Upper lobe of left lung (tissue), 4 donors: ENCODE measurements around the gene MTMR11.

Source experiments
- POLR2A ChIP-seq, 4 donors: fragments of 450-650 bp; IDR thresholded peaks; one replicate each; pipeline ENCODE4 v1.5.1; 2016 to 2017; ENCODE audit warnings: antibody characterized with exemption in 4 of 4, mild to moderate bottlenecking in 2 of 4
- POLR2AphosphoS5 ChIP-seq, 2 donors: sonication (generic); formaldehyde crosslinking; IDR thresholded peaks; one replicate each; pipeline ENCODE4 v1.5.1; 2017; ENCODE audit warnings: antibody characterized with exemption in 2 of 2
- TF ChIP-seq, protein P1 (sequence below), 6 experiments: fragments of 450-650 bp in 4 of 6; fragments of 200-600 bp in 2 of 6; sonication (generic) in 2 of 6; IDR thresholded peaks; one replicate each; pipeline ENCODE4 v1.5.1; 2016 to 2019; ENCODE audit warnings: antibody characterized with exemption in 6 of 6

DNA sequence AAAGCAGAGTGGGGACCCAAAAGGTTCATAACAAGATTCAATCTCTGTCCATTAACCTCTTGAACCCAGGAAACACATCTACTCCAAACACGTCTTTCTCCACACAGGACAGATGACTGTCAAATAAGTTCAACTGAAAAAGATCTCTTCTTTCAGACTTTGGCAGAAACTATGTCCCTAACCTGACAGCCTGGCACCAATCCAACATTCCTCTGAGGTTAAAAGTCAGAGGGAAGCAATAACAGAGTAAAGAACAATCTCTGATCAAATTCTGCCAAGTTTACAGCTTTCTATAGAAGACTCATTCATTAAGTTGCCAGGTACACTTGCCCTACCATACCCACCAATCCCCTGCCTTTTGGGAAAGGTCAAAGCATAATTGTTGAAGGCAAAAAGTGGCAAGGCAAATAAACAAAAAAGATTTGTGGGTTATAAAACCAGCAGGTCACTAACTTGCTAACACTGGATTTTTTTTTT lies 41.9 kb upstream of the MTMR11 start:
- TF ChIP-seq, protein P1, sequence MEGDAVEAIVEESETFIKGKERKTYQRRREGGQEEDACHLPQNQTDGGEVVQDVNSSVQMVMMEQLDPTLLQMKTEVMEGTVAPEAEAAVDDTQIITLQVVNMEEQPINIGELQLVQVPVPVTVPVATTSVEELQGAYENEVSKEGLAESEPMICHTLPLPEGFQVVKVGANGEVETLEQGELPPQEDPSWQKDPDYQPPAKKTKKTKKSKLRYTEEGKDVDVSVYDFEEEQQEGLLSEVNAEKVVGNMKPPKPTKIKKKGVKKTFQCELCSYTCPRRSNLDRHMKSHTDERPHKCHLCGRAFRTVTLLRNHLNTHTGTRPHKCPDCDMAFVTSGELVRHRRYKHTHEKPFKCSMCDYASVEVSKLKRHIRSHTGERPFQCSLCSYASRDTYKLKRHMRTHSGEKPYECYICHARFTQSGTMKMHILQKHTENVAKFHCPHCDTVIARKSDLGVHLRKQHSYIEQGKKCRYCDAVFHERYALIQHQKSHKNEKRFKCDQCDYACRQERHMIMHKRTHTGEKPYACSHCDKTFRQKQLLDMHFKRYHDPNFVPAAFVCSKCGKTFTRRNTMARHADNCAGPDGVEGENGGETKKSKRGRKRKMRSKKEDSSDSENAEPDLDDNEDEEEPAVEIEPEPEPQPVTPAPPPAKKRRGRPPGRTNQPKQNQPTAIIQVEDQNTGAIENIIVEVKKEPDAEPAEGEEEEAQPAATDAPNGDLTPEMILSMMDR (IDR thresholded peaks at IDR 0.05), result no peak
- no peak for TF ChIP-seq POLR2A (IDR thresholded peaks at IDR 0.05)
- no peak for TF ChIP-seq POLR2AphosphoS5 (IDR thresholded peaks at IDR 0.05)
